HL-60/S4 (cell line): Measurements from ENCODE around the gene DNAH14.

ENCODE experiments used
- in situ Hi-C: fragments of 300-500 bp; cut with MboI; formaldehyde crosslinking; loops from 2 replicates; pipeline ENCODE4 v1.14.3; 2022; ENCODE audit warnings: low sequenced_read_pairs

Gene DNAH14

DNA sequence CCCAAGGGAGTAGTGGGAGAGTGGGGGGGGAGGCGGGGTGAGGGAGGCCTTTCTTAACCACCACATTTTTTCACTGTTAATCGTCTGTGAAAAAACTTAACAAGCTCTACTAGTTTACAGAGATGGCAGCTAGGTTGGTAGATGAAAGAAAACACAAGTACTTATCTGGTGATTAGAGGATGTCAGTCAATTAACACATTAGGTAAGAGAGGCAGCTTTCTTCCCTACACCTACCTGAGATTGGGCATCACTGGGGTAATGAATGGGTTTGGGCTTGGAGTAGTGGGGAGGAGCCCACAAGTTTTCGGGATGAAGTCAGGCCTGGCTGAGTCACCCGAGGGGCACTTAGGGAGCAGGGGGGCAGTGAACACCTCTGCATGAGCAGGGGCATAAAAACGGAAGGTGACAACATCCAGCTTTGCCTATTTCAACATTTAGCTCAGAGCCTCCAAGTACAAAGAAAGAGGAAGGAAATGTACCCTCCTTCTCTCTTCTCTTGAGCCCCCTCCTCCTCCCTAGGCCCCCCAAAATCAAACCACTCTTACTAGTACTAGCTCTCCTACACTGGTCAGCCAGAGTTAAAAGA, 495.8 kb downstream of the DNAH14 start:
- in situ Hi-C loops, result no loop called here

DNA sequence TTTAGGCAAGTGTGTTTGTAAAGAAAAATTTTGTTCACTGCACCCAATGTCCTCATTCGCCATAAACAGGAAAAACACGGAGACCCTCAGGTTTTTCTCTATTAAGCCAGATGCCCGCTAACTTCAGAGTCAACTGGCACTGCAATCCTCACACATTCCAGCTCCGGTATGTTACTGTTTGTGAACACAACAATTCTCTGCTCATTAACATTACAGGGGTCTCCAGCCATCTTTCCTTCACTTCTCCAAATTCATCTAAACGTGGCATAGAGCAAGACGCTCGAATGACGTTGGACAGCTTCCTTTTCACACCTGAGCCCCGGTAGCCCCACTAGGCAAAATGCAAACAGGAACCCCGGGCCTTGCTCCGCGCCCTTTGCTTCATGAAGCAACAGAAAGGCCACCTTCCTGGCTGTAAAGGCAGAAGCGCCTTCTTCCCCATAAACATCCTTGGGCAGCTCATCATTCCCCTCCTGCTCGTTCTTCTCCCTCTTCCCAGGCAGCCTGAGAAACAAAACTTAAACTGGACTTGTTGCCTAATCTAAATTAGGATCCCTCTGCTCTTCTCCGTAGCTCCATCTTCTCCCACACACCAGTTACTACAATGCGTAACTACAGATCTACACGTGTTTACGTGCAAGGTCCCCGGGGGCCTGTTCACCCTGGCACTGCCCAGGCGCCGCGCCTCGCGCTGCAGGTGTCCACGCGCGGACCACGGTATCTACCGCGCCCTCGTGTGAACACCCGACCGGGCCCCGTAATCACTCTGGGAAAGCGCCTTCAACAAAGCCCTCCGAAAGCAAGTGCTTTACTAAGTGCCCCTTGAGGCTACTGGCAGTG, 497.1 kb downstream of the DNAH14 start:
- in situ Hi-C loops, result no loop called here

DNA sequence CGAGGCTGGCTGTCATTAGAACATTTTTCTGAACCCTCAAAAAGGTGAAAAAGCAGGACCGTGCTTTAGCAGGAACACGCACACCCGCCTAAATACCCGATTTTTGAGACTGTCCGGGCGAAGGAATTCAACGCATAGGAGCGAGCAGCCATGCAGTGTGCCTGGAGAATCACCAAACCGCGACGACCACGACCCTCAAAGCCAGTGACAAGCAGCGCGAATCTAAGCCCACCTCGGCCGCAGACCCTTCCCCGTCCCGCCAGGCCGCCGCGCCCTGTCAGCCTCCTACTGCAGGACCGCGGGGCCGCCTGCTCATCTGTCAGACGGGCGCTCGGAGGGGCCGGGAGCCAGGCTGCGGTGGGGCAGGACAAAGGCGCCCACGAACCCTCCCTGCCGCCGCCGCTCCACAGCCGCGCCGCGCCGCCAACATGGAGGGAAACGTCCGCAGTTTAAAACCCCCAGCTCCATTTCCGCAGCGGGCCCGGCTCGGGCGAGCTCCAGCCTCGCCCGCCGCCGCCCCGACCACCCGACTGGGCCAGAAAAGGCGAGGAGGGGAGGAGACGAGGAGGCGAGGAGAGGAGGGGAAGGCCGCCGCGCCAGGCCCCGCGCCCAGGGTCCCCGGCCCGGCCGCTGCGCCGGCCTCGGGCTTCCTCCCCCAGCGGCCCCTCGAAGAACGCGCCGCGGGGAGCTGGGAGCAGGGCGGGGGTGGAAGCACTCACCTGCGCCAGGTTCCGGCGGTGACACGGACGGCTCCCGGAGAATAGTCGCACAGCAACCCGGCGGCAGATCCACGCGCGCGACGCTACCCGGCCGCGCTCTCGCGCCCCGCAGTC, 498.0 kb downstream of the DNAH14 start, which contains the start of gene LBR:
Gene LBR, minus strand, starts transcription at position 804 of the 833 bp plus-strand sequence. CDS start 3,963 bp downstream, outside the sequence.
- in situ Hi-C loops, result no loop called here

DNA sequence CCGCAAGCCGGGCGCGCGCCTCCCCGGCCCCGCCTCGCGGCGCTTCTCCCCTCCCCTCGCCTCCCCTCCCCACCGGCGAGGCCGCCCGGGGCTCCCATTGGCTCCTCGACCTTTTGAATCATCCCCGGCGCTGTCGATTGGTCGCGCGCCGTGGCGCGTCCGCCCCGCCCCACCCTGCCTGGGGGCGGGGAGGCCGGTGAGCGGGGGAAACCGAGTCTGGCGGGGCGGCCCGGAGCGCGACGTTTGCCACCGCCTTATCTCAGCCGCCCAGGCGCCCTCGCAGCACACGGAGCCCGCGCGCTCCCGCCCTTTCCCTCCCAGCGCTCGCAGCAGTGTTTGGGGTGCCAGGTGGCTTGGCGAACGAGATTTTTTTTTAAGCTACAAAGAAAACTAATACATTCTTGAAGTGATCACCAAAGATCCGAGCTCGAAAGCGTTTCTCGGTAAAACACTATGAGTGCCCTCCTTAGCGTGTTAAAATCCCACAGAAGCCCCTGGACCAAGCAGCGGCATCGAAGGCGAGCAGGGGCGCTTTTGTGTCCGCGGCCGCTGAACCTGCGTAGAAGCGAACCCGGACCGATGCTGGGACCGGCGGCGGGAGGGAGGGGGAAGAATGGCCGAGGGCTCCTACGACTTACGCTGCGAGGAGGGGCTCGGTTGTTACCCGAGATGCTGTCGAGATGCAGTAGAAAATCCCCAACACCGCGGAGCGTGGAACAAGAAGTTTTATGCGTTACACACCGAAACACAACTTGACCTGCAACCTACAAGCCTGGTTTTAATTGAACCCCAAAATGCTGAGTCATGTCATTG, 498.8 kb downstream of the DNAH14 start:
- in situ Hi-C loops, result no loop called here

DNA sequence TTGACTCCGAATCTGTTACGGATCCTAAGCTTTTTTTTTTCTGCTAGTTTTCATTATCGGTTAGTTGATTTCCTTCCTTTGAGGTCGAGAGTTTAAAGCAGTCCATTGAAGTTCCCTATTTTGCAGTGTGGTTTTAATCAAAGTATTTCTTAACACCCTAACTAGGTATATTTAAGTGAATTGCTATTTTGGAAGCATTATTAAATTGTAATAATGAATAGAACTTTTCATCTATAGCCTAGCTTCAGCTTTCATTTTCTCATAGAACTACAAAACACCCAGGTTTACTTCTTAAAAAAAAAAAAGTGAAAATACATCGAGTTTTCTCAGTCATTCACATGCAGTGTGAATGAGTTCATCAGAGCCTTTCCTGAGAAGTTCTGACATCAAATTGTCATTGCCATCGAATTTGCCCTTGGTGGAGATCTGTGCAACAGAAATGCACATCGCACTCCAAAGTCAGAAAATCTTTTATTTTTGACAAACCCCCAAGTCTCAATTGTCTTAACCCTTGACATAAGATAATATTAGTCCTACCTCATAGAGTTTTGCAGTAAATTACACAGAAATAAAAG, 499.5 kb downstream of the DNAH14 start:
- in situ Hi-C loops, result no loop called here

DNA sequence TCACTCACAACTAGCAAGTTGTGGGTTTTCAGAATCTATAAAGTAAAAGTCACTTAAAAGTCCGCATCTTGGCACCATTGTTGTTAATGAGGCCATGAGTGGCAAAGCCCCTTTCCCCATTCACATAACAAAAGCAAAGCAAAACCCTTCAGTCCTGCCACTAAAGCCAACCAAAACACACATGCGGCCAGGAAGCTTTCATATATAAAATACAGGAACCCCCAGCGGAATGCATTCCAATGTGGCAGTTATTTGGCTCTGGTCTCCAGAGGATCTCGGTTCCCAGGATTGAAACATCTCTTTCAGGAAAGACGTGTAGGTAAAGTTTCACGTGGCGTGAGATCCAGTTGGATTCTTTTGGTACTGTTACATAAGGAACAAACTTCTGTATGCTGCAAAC, 500.8 kb downstream of the DNAH14 start:
- in situ Hi-C loops, result no loop called here

DNA sequence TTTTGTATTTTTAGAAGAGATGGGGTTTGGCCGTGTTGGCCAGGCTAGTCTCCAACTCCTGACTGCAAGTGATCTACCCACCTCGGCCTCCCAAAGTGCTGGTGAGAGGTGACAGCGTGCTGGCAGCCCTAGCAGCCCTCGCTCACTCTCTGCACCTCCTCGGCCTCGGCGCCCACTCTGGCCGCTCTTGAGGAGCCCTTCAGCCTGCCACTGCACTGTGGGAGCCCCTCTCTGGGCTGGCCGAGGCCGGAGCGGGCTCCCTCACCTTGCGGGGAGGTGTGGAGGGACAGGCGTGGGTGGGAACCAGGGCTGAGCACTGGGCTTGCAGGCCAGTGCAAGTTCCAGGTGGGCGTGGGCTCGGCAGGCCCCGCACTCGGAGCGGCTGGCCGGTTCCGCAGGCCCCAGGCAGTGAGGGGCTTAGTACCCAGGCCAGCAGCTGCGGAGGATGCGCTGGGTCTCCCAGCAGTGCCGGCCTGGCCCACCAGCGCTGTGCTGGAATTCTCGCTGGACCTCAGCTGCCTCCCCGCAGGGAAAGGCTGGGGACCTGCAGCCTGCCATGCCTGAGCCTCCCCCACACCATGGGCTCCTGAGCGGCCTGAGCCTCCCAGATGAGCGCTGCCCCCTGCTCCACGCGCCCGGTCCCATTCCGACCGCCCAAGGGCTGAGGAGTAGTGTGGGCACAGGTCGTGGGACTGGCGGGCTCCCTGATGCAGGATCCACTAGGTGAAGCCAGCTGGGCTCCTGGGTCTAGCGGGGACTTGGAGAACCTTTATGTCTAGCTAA, 501.8 kb downstream of the DNAH14 start:
- in situ Hi-C loops, result no loop called here

DNA sequence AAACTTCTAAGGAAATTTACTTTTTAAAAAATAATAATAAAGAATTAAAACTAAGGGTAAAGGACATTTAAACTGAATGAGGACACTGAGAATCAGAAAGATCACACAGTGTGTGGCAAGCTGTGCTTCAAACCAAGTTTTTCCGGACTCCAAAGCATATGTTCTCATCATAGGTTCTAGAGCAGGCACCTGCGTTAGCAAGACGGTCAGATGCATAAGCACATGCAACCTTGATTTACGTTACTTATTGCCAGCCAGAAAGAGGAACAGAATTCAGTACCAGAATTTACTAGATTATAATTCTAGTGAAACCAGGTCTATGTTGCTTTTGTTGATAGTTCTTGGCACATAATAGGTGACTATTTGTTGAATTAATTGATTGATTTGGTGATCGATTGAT, 504.6 kb downstream of the DNAH14 start:
- in situ Hi-C loops, result no loop called here

DNA sequence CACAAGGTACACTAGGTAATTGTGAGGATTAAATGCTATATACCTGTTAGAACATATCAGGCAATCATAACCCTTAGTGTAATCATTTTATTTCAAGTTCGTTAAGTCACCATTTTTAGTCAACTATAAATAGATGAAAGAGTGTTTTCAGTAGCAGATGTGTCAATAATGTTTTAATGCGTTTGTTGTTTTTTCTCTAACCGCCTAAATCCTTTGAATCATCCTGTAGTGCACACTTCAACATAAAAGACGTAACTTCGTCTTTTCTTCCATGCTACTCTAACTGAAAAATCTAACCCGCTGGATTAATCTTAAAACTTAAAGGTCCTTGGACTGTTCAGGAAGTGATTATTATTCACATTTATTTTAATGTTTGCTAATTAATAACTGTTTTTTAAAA, 505.6 kb downstream of the DNAH14 start:
- in situ Hi-C loops, result no loop called here

DNA sequence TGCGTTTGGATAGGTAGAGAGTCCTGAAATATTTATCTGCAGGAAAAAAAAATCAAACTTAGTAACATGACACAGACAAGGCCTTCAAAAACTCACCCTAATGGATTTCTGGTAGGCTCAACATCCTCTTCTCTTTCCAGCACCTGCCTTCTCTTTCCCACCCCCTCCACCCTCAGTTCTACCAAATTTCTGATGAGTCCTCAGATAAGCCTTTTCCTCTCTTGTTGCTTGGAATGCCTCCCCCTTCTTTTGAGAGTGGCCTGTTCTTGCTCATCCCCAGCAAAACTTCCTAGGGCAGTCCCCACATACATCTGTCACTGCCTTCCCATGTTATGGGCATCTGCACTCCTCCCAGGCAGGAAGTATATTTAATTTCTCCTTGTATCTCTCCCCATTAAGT, 506.0 kb downstream of the DNAH14 start:
- in situ Hi-C loops, result no loop called here

DNA sequence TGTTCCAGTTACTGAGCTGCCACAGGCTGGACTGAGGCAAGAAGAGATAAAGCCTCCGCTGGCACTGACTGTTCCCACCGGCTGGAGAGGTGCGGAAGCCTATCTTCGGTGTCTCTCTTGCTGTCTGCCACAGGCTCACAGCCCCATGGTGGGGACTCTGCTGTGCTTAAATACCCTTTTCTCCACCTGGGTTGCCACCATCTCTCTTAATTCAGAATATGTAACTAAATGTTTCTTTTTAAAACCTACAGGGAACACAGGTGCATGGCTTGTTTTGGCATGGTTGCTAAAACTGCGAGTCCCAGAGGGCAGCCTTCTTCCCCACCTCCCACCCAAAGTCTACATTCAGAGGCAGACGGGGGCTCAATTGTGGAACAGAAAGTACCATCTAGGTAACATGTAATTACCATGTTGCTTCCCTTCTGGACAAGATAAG, 506.5 kb downstream of the DNAH14 start:
- in situ Hi-C loops, result no loop called here

DNA sequence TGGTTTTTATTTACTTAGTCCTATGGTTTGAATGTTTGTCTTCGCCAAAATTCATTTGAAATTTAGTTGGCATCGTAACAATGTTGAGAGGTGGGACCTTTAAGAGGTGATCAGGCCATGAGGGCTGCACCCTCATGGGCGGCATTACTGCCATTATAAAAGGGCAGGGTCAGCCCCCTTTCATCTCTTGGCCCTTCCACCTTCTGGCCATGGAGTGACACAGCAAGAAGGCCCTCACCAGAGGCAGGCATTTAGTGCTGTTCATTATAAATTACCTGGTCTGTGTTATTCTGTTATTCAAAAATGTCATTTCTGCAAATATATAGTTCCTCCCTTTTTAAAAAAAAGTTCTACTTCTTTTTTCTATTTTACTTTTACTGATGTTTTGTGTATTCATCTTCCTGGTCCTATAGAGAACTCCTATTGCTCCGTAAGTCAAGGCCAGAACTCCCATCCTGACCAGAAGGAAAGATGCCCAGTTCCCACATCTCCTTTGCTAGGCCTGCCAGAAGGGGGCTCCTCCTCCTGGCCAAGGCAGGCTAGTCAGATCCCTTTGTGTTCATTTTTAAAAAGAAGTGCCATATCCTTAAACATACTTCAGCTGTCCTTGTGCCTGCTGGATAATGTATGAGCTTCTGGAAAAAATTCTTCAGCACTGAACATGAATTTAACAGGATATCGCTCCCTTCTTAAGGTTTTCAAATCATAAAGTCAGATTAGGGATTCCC, 508.4 kb downstream of the DNAH14 start:
- in situ Hi-C loops, result no loop called here

DNA sequence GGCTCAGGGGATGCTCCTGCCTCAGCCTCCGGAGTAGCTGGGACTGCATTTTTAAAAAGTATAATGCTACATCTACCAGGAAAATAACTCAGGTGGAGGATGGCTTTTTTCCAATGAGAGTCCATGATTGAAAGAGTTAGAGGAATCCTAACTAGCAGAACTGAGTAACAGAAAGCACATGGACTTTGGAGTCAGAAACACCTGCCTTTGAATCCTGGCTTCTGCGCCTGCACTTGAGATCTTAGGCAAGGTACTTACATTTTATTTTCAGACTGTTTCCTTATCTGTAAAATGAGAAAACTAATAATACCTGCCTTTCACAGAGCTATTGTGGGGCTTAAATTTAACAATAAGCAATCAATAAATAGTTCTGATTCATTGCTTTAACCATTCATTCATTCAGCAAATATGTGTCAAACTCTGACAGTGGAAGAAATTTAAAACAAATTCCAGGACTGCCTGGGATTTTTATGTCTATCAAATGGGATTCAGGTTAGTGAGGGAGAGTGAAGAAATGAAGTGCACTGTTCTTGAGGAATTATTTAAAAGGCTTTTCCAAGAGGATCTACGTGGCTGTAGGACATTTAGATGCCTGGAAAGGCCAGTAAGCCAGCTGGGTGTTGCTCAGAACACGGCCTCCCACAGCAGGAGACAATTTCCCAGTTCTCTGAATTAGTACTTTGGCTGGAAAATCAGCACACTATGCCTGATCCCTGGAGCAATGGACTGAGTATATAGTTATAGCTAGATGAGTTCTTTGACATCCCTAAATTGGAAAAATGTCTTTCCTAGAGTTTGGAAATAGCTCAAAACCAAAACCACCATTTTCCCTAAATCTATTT, 511.1 kb downstream of the DNAH14 start:
- in situ Hi-C loops, result no loop called here

DNA sequence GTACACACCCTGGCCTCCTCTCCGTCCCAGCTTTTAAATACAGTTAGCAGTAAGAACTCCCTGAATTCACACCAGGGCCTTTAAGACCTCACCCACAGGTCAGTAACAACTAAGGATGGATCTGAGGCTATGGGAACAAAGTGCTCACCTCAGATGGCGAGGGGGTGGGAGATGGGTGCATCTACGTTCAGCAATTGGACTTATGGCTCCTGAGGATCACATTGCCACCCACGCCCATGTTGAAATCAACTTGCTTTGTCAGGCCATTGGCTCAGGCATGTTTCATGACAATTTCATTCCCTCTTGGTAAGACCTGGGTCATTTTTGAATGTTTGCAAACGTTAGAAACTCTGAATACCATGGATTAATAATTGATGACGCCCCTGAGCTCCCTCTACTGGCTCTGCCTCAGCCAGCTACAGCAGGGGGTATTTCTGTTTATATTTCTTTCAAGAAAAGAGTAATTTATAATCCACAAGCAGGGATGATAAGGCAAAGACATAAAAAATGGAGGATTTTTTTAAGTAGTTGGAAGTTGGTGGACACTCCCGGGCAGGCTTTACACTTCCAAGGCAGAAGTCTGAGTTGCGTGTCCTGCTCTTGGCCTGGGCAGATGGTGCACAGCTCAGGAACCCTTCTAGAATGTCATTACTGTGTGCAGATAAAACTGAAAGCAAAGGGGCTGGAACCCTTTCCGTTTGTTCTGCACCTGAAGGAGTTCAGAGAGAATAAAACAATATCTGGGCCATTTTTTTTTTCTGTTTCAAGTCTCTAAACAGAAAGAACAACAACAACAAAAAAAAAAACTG, 512.0 kb downstream of the DNAH14 start:
- in situ Hi-C loops, result no loop called here

DNA sequence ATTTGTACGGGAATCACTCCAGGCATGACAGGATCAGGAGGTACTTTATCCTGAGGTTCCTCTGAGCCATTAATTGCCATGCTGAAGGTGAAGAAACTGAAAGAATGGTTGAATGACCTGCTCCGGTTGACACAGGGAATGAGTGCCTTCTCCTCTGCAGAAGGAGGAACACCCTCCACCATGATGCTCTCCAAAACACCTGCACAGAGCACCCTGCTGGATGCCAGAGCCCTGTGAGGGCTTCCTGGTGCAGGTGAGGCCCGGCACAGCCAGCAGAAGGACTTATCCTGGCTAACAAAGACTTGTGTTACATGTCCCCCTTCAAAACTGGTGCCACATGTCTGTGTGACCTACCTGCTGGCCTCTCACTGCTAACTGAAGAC, 512.6 kb downstream of the DNAH14 start:
- in situ Hi-C loops, result no loop called here

DNA sequence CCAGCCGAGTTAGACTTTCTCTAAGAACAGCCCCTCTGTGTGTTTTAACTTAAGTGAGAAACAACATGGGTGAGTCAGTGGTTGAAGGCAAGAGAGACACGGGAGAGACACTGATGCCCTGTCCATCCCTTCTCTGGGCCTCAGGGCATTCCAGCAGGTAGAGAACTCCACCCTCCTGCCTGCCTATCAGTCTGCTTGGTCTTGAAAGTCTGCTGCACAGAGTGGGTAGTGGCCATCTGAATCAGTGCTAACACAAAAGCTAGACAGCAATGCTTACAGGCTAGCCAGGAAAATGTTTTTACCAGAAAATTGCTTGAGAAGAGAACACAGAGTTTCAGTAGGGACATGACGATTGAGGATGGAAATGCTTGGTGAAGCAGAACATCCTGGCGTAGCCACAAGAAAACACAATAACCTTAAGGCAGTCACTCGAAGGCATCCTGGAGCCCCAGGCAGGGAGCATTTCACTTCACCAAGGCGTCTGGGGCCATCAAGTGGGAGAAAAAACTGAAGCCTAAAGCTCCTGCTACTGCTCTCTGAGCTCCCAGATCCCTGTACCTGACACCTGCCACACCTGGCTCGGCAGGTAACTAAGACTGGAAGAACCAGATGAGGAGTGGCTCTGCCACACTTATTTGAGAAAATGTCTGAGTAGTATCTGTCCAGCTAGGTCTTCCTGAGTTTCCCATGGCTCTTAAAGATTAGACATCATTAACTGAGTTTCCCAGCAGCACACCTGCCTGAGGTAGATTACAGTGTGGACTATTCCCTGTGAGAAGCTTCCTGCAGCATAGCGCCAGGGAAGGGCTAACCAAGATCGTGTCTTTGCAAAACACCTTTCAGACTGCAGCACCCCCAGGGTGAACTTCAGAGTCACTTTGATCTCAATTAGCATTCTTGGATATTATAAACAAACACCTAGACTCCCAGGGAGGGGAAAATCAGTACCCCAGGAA, 516.4 kb downstream of the DNAH14 start:
- in situ Hi-C loops, result no loop called here
